HG03439 (cell line): ENCODE measurements around the gene OBSCN.

ENCODE experiments used
- ATAC-seq: cut with Tn5 transposase; IDR thresholded peaks from one replicate; pipeline ENCODE4 v1.9.1; 2021; ENCODE audit warnings: mild to moderate bottlenecking, moderate library complexity; ENCODE audit not compliant: unreplicated experiment

The OBSCN gene

DNA sequence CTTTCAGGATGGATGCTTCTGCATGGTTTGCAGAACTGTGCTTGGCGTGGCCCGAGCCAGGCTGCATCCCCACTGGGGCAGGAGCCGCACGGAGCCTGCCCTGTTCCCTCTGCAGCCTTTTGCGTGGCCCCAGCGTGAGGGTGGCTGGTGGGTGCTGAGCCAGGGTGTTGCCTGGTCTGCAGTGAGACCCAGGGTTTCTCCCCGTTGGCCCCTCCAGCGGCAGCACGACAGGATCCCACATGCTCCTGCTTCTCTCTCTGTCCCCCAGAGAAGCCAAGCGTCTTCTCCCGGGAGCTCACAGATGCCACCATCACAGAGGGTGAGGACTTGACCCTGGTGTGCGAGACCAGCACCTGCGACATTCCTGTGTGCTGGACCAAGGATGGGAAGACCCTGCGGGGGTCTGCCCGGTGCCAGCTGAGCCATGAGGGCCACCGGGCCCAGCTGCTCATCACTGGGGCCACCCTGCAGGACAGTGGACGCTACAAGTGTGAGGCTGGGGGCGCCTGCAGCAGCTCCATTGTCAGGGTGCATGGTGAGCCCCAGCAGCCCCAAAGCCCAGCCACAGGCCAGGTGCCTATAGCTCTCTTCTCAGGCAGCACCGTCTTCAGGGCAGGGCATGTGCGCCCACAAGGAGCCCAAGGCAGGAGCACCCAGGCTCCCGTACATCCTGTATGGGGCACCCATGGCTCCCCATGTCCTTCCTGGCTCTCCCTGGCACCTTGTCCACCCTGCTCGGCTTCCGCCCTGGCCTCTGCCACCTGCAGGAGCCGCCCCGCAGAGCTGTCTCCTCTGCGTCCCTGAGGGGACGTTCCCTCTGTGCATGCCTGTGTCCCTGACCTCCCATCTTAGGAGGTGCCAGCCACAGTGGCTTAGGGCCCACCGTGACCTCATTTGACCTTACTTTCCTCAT is 78.9 kb downstream of the OBSCN start:
- no peak for ATAC-seq

DNA sequence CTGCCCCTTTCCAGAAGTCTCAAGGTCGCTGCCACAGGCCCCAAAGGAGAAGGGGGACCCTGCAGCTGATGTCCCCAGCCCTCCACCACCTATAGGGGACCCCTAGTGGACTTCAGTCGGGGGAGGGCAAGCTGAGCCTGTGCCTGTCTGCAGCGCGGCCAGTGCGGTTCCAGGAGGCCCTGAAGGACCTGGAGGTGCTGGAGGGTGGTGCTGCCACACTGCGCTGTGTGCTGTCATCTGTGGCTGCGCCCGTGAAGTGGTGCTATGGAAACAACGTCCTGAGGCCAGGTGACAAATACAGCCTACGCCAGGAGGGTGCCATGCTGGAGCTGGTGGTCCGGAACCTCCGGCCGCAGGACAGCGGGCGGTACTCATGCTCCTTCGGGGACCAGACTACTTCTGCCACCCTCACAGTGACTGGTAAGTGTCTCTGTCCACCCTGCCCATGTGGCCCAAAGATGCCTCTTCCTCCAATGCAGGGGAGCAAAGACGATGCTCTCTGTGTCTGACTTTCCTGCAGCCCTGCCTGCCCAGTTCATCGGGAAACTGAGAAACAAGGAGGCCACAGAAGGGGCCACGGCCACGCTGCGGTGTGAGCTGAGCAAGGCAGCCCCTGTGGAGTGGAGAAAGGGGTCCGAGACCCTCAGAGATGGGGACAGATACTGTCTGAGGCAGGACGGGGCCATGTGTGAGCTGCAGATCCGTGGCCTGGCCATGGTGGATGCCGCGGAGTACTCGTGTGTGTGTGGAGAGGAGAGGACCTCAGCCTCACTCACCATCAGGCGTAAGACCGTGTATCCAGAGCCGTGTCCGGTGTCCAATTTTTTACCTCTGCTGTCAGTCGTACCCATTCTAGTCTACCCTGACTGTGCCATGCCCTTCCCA is 79.9 kb downstream of the OBSCN start:
- no peak for ATAC-seq

GRCh38 chr1:228288536-228289238 is 80.8 kb downstream of the OBSCN start:
- ATAC-seq, result no peak

GRCh38 chr1:228289239-228289849 is 81.5 kb downstream of the OBSCN start:
- ATAC-seq, result no peak

- ATAC-seq, result no peak
Measured at GRCh38 chr1:228289996-228290881, 82.4 kb downstream of the OBSCN start.

GRCh38 chr1:228291906-228292608 is 84.2 kb downstream of the OBSCN start:
- ATAC-seq, result no peak

DNA sequence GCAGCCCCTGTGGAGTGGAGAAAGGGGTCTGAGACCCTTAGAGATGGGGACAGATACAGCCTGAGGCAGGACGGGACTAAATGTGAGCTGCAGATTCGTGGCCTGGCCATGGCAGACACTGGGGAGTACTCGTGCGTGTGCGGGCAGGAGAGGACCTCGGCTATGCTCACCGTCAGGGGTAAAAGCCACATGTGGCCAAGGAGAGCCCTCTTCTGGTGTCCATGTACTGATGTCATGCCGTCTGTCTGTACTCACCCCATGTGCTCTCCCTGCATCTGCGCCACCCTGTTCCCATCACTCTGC is 84.7 kb downstream of the OBSCN start:
- no peak for ATAC-seq

- no peak for ATAC-seq
Measured at GRCh38 chr1:228293393-228293792, 85.5 kb downstream of the OBSCN start.

GRCh38 chr1:228293816-228294500 is 86.1 kb downstream of the OBSCN start:
- ATAC-seq, result no peak

DNA sequence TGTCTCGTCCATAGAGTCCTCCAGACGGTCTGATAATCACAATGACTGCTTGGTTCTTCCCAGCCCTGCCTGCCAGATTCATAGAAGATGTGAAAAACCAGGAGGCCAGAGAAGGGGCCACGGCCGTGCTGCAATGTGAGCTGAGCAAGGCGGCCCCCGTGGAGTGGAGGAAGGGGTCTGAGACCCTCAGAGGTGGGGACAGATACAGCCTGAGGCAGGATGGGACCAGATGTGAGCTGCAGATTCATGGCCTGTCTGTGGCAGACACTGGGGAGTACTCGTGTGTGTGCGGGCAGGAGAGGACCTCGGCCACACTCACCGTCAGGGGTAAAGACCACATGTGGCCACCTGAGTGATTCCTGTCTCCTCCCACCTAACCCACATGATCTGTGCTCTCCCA is 86.9 kb downstream of the OBSCN start:
- no peak for ATAC-seq

- ATAC-seq, result no peak
Measured at GRCh38 chr1:228295201-228295600, 87.4 kb downstream of the OBSCN start.

DNA sequence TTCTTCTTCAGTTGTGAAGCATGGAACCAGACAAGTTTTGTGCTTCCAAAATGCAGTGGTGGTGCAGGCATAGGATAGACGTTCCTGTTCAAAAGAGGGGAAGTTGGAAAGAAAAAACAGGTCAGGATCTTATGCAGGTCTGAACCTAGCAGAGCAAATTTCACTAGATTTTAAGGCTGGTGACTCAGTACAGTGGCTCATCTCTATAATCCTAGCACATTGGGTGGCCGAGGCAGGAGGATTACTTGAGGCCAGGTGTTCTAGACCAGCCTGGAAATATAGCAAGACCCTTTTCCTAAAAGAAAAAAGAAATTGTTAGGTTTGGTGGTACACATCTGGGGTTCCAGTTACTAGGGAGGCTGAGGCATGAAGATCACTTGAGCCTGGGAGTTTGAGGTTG is 88.1 kb downstream of the OBSCN start:
- ATAC-seq, result no peak

DNA sequence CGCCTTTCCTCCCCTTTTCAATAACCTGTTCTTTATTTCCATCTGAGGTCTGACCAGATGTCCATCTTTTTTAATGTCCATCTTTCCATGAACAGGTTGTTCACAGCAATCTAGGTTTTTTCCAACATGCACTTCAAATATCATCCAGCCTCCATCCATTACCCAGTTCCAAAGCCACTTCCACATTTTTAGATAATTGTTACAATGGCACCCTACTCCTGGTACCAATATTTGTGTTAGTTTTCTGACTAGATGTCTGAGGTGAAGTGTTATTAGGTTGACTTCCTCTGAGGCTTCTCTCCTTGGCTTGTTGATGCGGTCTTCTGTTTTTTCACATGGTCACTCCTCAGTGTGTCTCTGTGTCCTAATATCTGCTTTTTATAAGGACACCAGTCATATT is 89.4 kb downstream of the OBSCN start:
- ATAC-seq, result no peak

DNA sequence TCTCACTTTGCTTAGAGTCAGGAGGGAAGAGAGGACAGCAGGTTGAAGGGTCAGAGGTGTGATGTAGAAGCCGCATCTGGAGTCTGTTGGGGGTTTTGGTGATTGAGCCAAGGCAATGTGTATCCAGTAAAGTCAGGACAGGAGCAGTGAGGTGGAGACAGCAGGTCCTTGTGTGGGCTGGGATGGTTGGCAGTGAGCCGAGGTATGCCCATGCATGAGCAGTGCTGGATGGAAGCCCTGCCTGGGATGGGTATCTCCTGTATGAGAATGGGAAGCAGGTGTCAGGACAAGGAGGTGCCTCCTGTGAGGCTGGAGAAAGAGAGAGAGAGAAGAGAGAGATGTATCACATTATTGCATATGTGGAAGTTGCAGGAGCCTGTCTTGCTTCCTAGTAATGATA is 90.0 kb downstream of the OBSCN start:
- ATAC-seq, result no peak

GRCh38 chr1:228298471-228298870 is 90.6 kb downstream of the OBSCN start:
- no peak for ATAC-seq

- ATAC-seq, result no peak
Measured at GRCh38 chr1:228299211-228299610, 91.4 kb downstream of the OBSCN start.

DNA sequence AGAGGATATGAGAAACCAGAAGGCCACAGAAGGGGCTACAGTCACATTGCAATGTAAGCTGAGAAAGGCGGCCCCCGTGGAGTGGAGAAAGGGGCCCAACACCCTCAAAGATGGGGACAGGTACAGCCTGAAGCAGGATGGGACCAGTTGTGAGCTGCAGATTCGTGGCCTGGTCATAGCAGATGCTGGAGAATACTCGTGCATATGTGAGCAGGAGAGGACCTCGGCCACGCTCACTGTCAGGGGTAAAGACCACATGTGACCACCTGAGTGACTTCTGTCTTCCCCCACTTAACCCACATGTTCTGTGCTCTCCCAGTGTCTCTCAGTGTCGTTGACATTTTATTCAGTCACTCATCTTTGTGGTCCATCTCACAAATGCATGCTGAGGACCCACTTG is 92.1 kb downstream of the OBSCN start:
- ATAC-seq, result no peak

DNA sequence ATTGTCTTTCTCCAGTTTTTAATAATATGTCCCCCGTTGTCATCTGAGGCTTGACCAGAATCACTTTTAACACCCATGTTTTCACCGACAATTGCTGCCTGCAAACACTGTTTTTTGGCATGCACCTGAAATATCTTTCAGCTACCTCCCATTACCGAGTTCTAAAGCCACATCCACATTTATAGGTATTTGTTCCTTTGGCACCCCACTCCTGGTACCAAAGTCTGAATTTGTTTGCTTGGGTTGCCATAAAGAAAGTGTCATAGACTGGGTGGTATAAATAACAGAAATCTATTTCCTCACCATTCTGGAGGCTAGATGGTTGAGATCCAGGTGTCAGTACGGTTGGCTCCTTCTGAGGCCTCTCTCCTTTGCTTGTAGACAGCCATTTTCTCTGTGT is 94.2 kb downstream of the OBSCN start:
- ATAC-seq, result no peak

DNA sequence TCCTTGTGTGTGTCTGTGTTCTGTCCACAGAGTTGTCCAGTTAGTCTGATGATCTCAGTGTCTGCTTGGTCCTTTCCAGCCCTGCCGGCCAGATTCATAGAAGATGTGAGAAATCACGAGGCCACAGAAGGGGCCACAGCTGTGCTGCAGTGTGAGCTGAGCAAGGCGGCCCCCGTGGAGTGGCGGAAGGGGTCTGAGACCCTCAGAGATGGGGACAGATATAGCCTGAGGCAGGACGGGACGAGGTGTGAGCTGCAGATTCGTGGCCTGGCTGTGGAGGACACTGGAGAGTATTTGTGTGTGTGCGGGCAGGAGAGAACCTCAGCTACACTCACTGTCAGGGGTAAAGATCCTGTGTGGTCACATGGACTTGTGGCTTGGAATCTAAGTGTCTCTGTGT is 95.8 kb downstream of the OBSCN start:
- ATAC-seq, result no peak
